ENCODE results near the gene RAB28.
A peak's percentile ranks its signal among the peaks of the same experiment; 100 is the strongest.

Gene RAB28

DNA sequence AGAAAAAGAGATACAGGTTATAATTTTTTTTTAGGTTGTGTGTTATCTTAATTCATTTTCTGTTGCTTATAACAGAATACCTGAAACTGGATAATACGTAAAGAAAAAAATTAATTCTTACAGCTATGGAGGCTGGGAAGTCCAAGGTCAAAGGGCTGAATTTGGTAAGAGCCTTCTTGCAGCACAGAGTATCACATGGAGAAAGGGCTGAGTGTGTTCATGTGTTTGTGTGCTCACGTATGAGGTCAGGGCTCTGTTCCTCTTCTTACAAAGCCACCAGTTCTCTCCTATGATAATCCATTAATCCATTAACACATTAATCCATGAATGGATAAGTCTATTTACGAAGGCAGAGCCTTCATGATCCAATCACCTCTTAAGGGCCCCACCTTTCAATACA, 8.6 kb upstream of the RAB28 start:
- ATAC-seq, result no peak
- no peak for TF ChIP-seq BACH2 (CRISPR knock-in tag; IDR thresholded peaks at IDR 0.05; ENCODE audit: borderline replicate concordance)
- TF ChIP-seq ARNTL (CRISPR knock-in tag; IDR thresholded peaks at IDR 0.05; ENCODE audit: borderline replicate concordance, low read depth), result no peak
- TF ChIP-seq ESRRG (CRISPR knock-in tag; IDR thresholded peaks at IDR 0.05), result no peak
- no peak for TF ChIP-seq CSDC2 (CRISPR knock-in tag; IDR thresholded peaks at IDR 0.05)
- TF ChIP-seq ZC3H10 (CRISPR knock-in tag; IDR thresholded peaks at IDR 0.05), result no peak
- TF ChIP-seq SNAI2 (CRISPR knock-in tag; IDR thresholded peaks at IDR 0.05), result no peak
- TF ChIP-seq OSR1 (CRISPR knock-in tag; IDR thresholded peaks at IDR 0.05), result no peak
- TF ChIP-seq ZFP3 (CRISPR knock-in tag; IDR thresholded peaks at IDR 0.05), result no peak
- no peak for TF ChIP-seq TOX (CRISPR knock-in tag; IDR thresholded peaks at IDR 0.05; ENCODE audit: borderline replicate concordance)
- TF ChIP-seq, protein P1, sequence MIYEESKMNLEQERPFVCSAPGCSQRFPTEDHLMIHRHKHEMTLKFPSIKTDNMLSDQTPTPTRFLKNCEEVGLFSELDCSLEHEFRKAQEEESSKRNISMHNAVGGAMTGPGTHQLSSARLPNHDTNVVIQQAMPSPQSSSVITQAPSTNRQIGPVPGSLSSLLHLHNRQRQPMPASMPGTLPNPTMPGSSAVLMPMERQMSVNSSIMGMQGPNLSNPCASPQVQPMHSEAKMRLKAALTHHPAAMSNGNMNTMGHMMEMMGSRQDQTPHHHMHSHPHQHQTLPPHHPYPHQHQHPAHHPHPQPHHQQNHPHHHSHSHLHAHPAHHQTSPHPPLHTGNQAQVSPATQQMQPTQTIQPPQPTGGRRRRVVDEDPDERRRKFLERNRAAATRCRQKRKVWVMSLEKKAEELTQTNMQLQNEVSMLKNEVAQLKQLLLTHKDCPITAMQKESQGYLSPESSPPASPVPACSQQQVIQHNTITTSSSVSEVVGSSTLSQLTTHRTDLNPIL (CRISPR knock-in tag; IDR thresholded peaks at IDR 0.05; ENCODE audit: low read depth), result no peak
- no peak for TF ChIP-seq GLIS3 (CRISPR knock-in tag; IDR thresholded peaks at IDR 0.05)

DNA sequence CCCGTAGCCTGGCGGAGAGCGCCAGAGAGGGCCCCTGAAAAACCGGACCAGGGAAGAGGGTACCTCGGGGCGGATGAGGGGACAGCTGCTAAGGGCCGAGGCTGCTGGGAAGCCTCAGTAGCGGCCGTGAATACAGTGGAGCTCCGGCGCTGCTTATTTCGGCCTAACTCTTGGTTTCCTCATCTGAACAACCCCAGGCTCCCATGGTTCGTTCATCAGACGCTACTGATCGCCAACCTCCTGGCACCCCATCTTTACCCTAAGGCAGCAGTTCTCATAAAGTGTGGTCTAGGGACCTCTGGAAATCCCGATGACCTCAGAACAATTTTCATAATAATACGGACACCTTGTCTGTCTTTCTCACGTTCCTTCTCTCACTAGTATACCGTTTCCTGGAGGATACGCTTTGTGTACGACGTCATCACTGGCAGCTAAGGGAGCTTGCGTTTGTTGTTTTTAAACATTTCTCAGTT, 645 bp upstream of the RAB28 start:
- TF ChIP-seq ZFP3 (CRISPR knock-in tag; IDR thresholded peaks at IDR 0.05), result no peak
- no peak for TF ChIP-seq ZNF8 (CRISPR knock-in tag; IDR thresholded peaks at IDR 0.05)
- no peak for TF ChIP-seq BACH2 (CRISPR knock-in tag; IDR thresholded peaks at IDR 0.05; ENCODE audit: borderline replicate concordance)
- no peak for TF ChIP-seq ZNF565 (CRISPR knock-in tag; conservative IDR thresholded peaks at IDR 0.05; ENCODE audit: low read depth)
- TF ChIP-seq, protein P2, sequence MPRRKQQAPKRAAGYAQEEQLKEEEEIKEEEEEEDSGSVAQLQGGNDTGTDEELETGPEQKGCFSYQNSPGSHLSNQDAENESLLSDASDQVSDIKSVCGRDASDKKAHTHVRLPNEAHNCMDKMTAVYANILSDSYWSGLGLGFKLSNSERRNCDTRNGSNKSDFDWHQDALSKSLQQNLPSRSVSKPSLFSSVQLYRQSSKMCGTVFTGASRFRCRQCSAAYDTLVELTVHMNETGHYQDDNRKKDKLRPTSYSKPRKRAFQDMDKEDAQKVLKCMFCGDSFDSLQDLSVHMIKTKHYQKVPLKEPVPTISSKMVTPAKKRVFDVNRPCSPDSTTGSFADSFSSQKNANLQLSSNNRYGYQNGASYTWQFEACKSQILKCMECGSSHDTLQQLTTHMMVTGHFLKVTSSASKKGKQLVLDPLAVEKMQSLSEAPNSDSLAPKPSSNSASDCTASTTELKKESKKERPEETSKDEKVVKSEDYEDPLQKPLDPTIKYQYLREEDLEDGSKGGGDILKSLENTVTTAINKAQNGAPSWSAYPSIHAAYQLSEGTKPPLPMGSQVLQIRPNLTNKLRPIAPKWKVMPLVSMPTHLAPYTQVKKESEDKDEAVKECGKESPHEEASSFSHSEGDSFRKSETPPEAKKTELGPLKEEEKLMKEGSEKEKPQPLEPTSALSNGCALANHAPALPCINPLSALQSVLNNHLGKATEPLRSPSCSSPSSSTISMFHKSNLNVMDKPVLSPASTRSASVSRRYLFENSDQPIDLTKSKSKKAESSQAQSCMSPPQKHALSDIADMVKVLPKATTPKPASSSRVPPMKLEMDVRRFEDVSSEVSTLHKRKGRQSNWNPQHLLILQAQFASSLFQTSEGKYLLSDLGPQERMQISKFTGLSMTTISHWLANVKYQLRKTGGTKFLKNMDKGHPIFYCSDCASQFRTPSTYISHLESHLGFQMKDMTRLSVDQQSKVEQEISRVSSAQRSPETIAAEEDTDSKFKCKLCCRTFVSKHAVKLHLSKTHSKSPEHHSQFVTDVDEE (CRISPR knock-in tag; IDR thresholded peaks at IDR 0.05), result 0 out of 2 replicates have a peak, but pooled peaks have one; percentile 21
- no peak for TF ChIP-seq CSDC2 (CRISPR knock-in tag; IDR thresholded peaks at IDR 0.05)
- TF ChIP-seq TCF4 (CRISPR knock-in tag; IDR thresholded peaks at IDR 0.05; ENCODE audit: borderline replicate concordance), result no peak
- peak; percentile 54 for ATAC-seq

DNA sequence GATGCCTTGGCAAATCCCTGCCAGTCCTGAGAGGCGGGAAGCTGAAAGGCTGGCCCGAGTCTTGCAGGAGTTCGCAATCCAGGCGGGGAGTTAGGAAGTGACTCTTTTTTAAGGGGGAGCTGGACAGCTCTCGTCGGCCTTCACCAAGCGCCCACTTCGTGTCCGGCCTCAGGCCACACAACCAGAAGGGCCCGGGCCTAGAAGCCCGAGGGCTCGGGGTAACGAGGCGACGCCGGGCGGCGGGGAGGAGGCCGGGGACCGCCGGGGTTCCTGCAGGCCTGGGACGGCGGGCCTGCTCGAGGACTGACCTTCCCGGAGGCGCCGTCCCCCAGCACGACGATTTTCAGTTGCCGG, 395 bp downstream of the RAB28 start:
- peak; percentile 67 for ATAC-seq
- no peak for TF ChIP-seq ZFP30 (CRISPR knock-in tag; IDR thresholded peaks at IDR 0.05)
- TF ChIP-seq TOX (CRISPR knock-in tag; IDR thresholded peaks at IDR 0.05; ENCODE audit: borderline replicate concordance), result no peak
- TF ChIP-seq, protein P2 (CRISPR knock-in tag; IDR thresholded peaks at IDR 0.05), result no peak
- no peak for TF ChIP-seq ZNF565 (CRISPR knock-in tag; conservative IDR thresholded peaks at IDR 0.05; ENCODE audit: low read depth)
- TF ChIP-seq PPARA (CRISPR knock-in tag; IDR thresholded peaks at IDR 0.05; ENCODE audit: borderline replicate concordance), result no peak
- TF ChIP-seq, protein P1 (CRISPR knock-in tag; IDR thresholded peaks at IDR 0.05; ENCODE audit: low read depth), result no peak
- no peak for TF ChIP-seq ARNTL (CRISPR knock-in tag; IDR thresholded peaks at IDR 0.05; ENCODE audit: borderline replicate concordance, low read depth)
- no peak for TF ChIP-seq OSR1 (CRISPR knock-in tag; IDR thresholded peaks at IDR 0.05)
- TF ChIP-seq ZNF70 (CRISPR knock-in tag; IDR thresholded peaks at IDR 0.05), result no peak
- no peak for TF ChIP-seq RARB (CRISPR knock-in tag; IDR thresholded peaks at IDR 0.05)
- TF ChIP-seq, protein P3, sequence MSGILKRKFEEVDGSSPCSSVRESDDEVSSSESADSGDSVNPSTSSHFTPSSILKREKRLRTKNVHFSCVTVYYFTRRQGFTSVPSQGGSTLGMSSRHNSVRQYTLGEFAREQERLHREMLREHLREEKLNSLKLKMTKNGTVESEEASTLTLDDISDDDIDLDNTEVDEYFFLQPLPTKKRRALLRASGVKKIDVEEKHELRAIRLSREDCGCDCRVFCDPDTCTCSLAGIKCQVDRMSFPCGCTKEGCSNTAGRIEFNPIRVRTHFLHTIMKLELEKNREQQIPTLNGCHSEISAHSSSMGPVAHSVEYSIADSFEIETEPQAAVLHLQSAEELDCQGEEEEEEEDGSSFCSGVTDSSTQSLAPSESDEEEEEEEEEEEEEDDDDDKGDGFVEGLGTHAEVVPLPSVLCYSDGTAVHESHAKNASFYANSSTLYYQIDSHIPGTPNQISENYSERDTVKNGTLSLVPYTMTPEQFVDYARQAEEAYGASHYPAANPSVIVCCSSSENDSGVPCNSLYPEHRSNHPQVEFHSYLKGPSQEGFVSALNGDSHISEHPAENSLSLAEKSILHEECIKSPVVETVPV (CRISPR knock-in tag; IDR thresholded peaks at IDR 0.05), result no peak
- TF ChIP-seq ZNF8 (CRISPR knock-in tag; IDR thresholded peaks at IDR 0.05), result no peak
- TF ChIP-seq ZC3H10 (CRISPR knock-in tag; IDR thresholded peaks at IDR 0.05), result no peak
- no peak for TF ChIP-seq GLIS3 (CRISPR knock-in tag; IDR thresholded peaks at IDR 0.05)
- TF ChIP-seq SNAI2 (CRISPR knock-in tag; IDR thresholded peaks at IDR 0.05), result no peak
- TF ChIP-seq, protein P4, sequence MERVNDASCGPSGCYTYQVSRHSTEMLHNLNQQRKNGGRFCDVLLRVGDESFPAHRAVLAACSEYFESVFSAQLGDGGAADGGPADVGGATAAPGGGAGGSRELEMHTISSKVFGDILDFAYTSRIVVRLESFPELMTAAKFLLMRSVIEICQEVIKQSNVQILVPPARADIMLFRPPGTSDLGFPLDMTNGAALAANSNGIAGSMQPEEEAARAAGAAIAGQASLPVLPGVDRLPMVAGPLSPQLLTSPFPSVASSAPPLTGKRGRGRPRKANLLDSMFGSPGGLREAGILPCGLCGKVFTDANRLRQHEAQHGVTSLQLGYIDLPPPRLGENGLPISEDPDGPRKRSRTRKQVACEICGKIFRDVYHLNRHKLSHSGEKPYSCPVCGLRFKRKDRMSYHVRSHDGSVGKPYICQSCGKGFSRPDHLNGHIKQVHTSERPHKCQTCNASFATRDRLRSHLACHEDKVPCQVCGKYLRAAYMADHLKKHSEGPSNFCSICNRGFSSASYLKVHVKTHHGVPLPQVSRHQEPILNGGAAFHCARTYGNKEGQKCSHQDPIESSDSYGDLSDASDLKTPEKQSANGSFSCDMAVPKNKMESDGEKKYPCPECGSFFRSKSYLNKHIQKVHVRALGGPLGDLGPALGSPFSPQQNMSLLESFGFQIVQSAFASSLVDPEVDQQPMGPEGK (CRISPR knock-in tag; IDR thresholded peaks at IDR 0.05; ENCODE audit: borderline replicate concordance), result no peak
- TF ChIP-seq BACH2 (CRISPR knock-in tag; IDR thresholded peaks at IDR 0.05; ENCODE audit: borderline replicate concordance), result no peak
